HTR-8/SVneo (cell line): ENCODE measurements around the gene SNX25.
A peak's percentile ranks its signal among the peaks of the same experiment; 100 is the strongest.
"Not testable (repeated sequence)": the region's sequence is repeated elsewhere in the genome, so short reads cannot be mapped to it uniquely, and the experiment has no call there.

ENCODE experiments used
- DNase-seq: peaks from one replicate; pipeline ENCODE4 v3.0.0; 2011; ENCODE audit warnings: low spot score, mixed read lengths; ENCODE audit not compliant: insufficient read length
- FAIRE-seq: peaks from 2 replicates; lab custom pipeline; 2011; peaks lifted over from hg19 to GRCh38; lab: Jason Lieb, UNC

SNX25 gene

GRCh38 chr4:185296665-185297460 lies 87.5 kb downstream of the SNX25 start:
- DNase-seq: no peak
- FAIRE-seq: no peak

DNA sequence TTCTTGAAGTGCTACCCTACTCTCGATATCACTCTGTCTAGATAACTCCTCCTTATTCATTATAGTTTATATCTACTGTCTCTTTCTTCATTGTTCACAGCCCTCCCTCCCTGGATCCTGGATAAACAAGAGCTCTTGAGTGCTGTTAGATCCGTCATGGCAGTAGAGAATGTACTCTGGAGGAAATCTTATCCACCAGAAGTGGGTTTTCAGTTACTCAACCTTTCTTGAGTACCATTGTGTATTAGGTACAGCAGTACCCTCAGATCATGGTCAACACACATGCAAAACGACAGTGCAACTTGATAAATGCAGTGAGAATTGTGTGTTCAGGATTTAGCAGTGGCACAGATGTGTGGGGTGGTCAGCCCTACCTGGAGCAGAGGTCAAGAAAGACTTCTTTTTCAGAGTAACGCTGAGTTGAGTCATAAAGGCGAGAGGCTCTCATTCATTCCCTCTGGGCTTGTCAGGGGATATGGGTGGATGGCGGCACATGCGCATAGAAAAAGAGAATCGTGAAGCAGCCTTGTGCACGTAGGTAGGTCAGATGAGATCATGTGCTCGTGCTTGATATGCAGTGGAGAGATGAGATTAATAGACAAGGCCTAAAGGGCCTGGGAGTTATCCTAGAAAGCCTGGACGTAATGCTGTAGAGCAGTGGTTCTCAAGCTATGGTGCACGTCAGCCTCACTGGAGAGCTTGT lies 89.5 kb downstream of the SNX25 start:
- no peak for DNase-seq
- peak; percentile 20 for FAIRE-seq

DNA sequence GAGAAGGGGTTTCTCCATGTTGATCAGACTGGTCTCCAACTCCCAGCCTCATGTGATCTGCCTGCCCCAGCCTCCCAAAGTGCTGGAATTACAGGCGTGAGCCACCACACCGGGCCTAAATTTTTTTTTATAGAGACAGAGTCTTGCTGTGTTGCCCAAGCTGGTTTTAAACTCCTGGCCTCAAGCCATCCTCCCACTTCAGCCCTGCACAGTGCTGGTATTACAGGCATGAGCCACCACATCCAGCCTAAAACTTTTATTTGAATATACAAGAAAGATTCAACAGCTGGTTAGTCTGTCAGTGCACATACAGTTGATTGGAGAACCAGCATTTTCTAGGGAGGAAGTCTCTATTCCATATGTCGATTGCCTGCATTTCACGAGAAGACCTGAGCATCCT lies 95.1 kb downstream of the SNX25 start:
- FAIRE-seq (no peak), DNase-seq (no peak)

- DNase-seq (no peak), FAIRE-seq (no peak)
Measured at GRCh38 chr4:185304944-185305690, 95.7 kb downstream of the SNX25 start.

DNA sequence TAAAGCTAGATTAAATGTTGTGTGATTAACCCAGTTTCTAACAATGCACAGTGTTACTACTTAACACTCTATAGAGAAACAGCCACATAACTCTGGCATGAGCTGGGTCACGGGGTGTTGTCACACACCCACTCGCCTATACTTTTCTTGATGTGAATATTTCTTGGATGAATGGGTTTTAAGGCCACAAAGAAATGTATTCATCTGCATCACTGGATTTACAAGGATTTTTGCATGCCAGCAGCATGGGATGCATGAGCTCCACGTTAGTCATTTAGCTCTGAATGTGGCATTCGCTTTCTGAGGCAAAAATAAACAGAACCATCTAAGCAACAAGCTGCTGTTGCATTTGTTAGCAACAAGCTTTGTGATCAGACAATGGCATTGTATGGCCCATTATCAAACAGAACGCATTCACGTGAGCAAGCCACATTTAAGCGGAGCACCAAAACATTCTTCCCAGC lies 96.6 kb downstream of the SNX25 start:
- FAIRE-seq: peak; percentile 83
- peak; percentile 50 for DNase-seq

GRCh38 chr4:185307136-185307950 lies 97.9 kb downstream of the SNX25 start:
- no peak for FAIRE-seq
- no peak for DNase-seq

DNA sequence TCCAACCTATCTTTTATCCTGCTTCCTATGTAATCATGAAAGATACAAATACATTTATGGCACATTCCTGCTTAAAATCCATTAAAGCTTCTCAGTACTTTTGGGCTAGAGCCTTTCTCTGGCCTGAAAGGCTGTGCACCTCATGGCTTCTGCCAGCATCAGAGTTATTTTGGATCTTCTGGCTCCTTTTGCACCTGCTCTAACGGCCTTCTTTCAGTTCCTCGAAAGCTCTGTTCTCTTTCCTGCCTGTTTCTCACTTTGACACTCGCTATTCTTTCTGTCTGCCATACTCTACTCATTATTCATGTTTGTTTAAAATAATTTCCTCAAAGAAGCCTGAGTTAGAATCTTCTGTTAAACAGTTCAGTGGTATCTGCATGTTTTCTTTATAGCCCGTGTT lies 100.4 kb downstream of the SNX25 start:
- DNase-seq: no peak
- FAIRE-seq: no peak

DNA sequence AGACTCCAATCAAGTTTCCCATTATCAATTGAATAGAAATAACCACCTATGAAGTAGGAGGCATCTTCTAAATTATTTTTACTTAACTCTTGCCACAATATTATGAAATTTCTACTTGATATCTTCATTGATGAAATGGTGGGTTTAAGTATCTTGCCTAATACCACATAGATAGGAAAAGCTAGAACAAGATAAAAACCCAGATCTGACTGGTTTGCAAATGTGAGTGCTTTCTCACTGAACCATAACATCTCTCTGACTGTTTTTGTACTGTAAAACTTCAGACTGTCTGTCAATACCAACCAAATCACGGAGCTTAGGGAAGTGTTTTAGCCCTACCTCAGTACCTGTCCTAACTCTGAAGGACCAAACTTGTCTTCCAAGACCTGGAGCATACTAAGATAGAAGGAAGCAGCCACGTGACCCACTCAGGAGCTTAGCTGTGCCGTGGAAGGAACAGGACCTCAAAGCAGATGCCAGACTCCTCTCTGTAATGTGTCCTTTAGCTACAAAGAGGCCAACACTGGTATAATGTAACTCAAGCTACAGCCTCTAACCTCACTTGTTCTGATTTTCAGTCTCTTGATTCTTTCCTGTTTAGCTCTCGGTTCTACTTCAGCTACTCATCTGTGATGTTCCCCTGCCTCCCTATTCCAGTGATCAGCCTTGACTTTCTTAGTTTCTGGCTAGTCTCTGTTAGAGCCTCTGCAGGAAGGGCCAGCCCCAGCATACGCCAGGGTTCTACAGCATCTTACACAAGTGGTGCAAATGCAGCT lies 101.9 kb downstream of the SNX25 start:
- FAIRE-seq (no peak), DNase-seq (no peak)

DNA sequence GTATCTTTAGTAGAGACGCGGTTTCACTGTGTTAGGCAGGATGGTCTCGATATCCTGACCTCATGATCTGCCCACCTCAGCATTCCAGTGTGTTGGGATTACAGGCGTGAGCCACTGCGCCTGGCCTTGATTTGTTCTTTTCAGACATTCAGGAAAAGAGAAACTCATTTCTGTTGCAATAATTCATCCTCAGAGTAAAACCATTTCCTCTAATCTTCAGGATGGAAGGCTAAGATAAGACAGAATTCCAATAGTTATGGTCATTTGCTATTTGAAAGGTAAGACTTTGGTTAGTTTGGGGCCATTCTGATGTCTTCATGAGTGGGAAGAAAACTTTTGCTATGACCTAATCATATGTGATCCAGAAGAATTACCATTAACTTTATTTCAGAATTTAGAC lies 103.3 kb downstream of the SNX25 start:
- FAIRE-seq (no peak), DNase-seq (no peak)

- not testable (repeated sequence) for FAIRE-seq, DNase-seq
Measured at GRCh38 chr4:185317462-185317861, 108.1 kb downstream of the SNX25 start.

DNA sequence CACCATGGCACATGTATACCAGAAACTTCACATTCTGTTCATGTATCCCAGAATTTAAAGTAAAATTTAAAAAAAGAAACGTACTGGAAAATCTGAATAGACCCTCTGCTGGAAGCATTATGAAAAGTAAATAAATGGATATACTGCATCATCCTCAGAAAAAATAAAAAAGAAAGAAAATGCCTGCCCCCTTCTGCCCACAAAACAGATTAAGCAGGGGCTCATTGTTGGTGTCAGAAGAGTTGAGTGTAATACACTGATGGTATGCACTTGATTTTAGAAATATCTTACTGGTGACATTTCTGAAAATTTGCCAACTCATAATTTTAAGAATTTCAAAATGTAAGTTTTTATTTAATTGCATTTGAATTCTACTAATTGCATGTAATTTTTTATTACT lies 108.5 kb downstream of the SNX25 start:
- no peak for FAIRE-seq
- no peak for DNase-seq

GRCh38 chr4:185318679-185319078 lies 109.3 kb downstream of the SNX25 start:
- FAIRE-seq (no peak), DNase-seq (no peak)

- FAIRE-seq: no peak
- DNase-seq: no peak
Measured at GRCh38 chr4:185322803-185323202, 113.4 kb downstream of the SNX25 start.

DNA sequence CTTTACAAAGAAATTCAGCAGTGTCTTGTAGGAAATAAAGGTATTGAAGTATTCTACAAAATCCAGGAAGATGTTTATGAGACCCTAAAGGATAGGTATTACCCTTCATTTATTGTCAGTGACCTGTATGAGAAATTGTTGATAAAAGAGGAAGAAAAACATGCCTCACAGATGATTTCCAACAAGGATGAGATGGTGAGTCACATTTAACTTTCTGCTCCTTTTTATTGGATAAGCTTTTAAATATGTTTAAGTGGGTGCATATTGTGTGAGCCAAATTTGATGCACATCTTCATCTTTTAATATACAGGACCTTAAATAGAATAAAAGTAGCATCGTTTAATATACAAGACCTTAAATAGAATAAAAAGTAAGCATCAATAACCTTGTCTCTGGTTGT lies 114.2 kb downstream of the SNX25 start:
- DNase-seq (no peak), FAIRE-seq (no peak)

- not testable (repeated sequence) for DNase-seq, FAIRE-seq
Measured at GRCh38 chr4:185324361-185324760, 115.0 kb downstream of the SNX25 start.

GRCh38 chr4:185325721-185326120 lies 116.3 kb downstream of the SNX25 start:
- not testable (repeated sequence) for FAIRE-seq

DNA sequence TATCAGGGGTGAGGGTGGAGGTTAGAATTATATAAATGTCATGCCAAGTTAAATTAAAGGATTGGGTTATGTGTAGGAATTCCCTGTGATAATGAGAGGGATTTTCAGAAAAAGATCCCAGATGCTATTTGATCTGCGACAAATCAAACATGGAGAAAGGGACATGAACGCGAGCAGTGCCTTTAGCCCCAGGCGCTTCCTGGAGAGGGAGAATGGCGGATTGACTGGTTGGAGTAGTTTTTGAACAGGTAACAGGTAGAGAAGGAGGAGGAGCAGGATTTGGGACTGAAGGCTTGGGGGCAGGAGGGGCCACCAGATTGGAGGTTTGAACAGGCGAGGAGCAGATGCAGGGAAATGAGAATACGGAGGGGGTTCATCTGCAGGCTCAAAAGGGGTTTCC lies 119.2 kb downstream of the SNX25 start:
- no peak for DNase-seq
- FAIRE-seq: no peak

More at GRCh38 chr4:185325721-185326120, 116.3 kb downstream of the SNX25 start:
- DNase-seq: not testable (repeated sequence)

DNA sequence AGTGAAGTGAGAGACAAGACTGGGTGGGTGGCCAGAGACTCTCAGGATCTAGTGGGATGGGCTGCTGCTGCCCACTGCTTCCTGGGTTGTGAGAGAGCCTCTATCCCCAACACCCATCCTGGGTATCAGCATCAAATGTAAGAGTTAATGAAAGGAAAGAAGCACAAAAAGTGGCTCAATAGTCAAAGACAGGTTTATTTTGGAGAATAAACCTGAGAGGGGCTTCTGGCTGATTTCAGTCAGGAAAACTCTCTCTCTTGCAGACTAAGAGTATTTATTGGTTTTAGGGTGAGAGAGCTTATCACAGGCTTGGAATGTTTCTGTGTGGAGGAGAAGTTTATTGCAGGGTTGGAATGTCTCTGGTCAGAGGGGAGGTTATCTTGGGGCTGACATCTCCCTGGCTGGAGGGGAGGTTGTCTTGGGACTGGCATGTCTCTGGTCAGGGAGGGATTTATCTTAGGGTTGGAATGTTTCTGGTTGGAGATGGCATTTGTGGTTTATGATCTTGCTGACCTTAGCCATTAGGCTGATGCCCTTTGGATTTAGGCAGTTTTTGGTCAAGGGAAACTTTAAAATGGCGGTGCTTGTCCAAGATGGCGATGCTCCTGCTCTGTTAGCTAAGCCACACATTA lies 120.6 kb downstream of the SNX25 start:
- DNase-seq, FAIRE-seq: not testable (repeated sequence)
